Esophagus squamous epithelium (tissue), 5 donors: ENCODE data around the gene PTER. TPM values are rescaled to one million over a fixed set of nuclear protein-coding genes. Genes with fewer than 3 reads are reported as not detected.

ENCODE experiments used
- DNase-seq: peaks from one replicate; lab custom pipeline; 2025; lab: John Stamatoyannopoulos, UW
- H3K27ac ChIP-seq, 4 donors: fragments of 200-600 bp; sonication (generic); one replicate each; pipeline ENCODE4 v1.5.1; 2016 to 2019; ENCODE audit warnings: mild to moderate bottlenecking in 1 of 4
- H3K27me3 ChIP-seq, 4 donors: fragments of 200-600 bp; sonication (generic); 1 replicate in 3 of 4; 2 replicates in 1 of 4; pipeline versions ENCODE4 v1.5.1 to v1.6.0; 2017 to 2021; ENCODE audit warnings: antibody characterized with exemption in 1 of 4
- H3K36me3 ChIP-seq, 3 donors: fragments of 200-600 bp; sonication (generic); one replicate each; pipeline ENCODE4 v1.5.1; 2016 to 2019
- H3K4me1 ChIP-seq, 3 donors: fragments of 200-600 bp; sonication (generic); one replicate each; pipeline ENCODE4 v1.5.1; 2017 to 2019
- H3K4me3 ChIP-seq, 4 donors: fragments of 200-600 bp; sonication (generic); 1 replicate in 3 of 4; 2 replicates in 1 of 4; pipeline ENCODE4 v1.5.1; 2016 to 2019; ENCODE audit warnings: mild to moderate bottlenecking in 2 of 4, moderate library complexity in 1 of 4
- H3K9me3 ChIP-seq, 3 donors: fragments of 200-600 bp; sonication (generic); one replicate each; pipeline ENCODE4 v1.5.1; 2016 to 2019
- POLR2A ChIP-seq, 4 donors: fragments of 450-650 bp; IDR thresholded peaks; one replicate each; pipeline ENCODE4 v1.6.1; 2017; ENCODE audit warnings: antibody characterized with exemption in 4 of 4, mild to moderate bottlenecking in 4 of 4, moderate library complexity in 3 of 4
- WGBS, 2 donors: methylation state at CpG; one replicate each; pipeline ENCODE4 v1.1.5; 2018; 5-methylcytosine and 5-hydroxymethylcytosine counted together
- intact Hi-C: fragments of 100-400 bp; cut with DNase I; formaldehyde crosslinking; loops from one replicate; pipeline ENCODE4 v1.15.0; 2022
- total RNA-seq, 4 donors: library from RNA; depleted of rRNA; stranded (reverse); fragments of >200 nt; gene quantifications; one replicate each; pipeline ENCODE4 v1.1.0, GENCODE V29; 2016
- TF ChIP-seq, protein P1 (sequence below), 6 experiments: fragments of 450-650 bp in 4 of 6; fragments of 200-600 bp in 2 of 6; sonication (generic) in 2 of 6; IDR thresholded peaks; one replicate each; pipeline ENCODE4 v1.5.1; 2016 to 2019; ENCODE audit warnings: antibody characterized with exemption in 6 of 6, mild to moderate bottlenecking in 4 of 6, moderate library complexity in 4 of 6
- donor health status: DM: yes; HTN: yes; CAD: no.

PTER gene
- total RNA-seq, 4 donors from 2014 or later, result 4.4 to 10.3 (median 8.2) TPM

DNA sequence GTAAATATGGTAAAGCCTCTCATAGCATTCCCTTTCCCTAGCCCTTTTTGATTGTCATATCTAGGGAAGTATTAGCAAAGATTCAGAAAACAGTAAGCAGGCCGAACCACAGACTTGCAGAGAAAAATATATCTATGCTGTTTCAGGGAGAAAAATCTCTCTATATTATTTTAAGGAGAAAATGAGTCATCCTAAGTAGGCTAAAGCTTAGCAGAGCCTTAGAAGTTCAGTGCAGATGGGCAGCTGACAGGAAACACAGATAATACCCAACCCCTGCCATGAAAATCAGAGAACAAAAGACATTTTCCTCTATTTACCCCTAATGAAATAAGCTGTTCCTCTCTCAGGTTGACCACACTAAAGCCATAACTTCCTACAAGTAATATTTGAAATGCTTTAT is 68.4 kb downstream of the PTER start:
- 86 to 93% methylated on average over 1 of the region's 1 CpG for WGBS, 2 donors
- Histone ChIP-seq H3K9me3 (no peaks in the 10 kb centered on the region), H3K36me3 (peaks cover 0 to 30% (median 0%) of the 10 kb centered on the region in 3 donors), H3K4me3 (no peak overlapping the region), H3K4me1 (no peaks in the 10 kb centered on the region), H3K27me3 (no peaks in the 10 kb centered on the region), H3K27ac (no peak overlapping the region)
- no peak for DNase-seq
- intact Hi-C loops, result no loop called here
- no peak for TF ChIP-seq POLR2A (IDR thresholded peaks at IDR 0.05)
- TF ChIP-seq, protein P1, sequence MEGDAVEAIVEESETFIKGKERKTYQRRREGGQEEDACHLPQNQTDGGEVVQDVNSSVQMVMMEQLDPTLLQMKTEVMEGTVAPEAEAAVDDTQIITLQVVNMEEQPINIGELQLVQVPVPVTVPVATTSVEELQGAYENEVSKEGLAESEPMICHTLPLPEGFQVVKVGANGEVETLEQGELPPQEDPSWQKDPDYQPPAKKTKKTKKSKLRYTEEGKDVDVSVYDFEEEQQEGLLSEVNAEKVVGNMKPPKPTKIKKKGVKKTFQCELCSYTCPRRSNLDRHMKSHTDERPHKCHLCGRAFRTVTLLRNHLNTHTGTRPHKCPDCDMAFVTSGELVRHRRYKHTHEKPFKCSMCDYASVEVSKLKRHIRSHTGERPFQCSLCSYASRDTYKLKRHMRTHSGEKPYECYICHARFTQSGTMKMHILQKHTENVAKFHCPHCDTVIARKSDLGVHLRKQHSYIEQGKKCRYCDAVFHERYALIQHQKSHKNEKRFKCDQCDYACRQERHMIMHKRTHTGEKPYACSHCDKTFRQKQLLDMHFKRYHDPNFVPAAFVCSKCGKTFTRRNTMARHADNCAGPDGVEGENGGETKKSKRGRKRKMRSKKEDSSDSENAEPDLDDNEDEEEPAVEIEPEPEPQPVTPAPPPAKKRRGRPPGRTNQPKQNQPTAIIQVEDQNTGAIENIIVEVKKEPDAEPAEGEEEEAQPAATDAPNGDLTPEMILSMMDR (IDR thresholded peaks at IDR 0.05), result no peak

DNA sequence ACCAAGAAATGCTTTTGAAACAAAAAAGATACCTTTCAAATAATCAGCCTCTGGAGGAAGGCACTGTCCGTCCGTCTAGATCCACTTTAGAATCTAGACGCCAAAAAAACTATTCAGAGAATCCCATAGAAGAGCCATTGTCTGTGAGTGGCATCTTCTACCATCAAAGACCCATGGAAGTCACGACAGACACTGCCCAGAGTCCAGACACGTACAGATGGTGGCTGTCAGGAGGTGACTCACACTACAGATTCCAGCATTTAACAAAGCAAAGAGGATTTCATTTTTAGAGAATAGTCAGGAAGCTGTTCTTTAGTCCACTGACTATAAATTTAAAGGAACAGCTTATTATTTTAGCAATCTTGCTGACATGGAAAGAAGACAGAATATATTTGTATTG is 73.2 kb downstream of the PTER start:
- H3K27ac ChIP-seq, result no peak overlapping the region
- no peaks in the 10 kb centered on the region for H3K27me3 ChIP-seq
- peaks cover 0 to 35% (median 0%) of the 10 kb centered on the region in 3 donors for H3K36me3 ChIP-seq
- H3K9me3 ChIP-seq, result no peaks in the 10 kb centered on the region
- intact Hi-C loops, result no loop called here
- H3K4me1 ChIP-seq, result no peaks in the 10 kb centered on the region
- H3K4me3 ChIP-seq, result no peak overlapping the region
- DNase-seq, result no peak
- TF ChIP-seq, protein P1 (IDR thresholded peaks at IDR 0.05), result no peak
- no peak for TF ChIP-seq POLR2A (IDR thresholded peaks at IDR 0.05)
- 60 to 65% methylated on average over 5 of the region's 5 CpGs for WGBS, 2 donors

DNA sequence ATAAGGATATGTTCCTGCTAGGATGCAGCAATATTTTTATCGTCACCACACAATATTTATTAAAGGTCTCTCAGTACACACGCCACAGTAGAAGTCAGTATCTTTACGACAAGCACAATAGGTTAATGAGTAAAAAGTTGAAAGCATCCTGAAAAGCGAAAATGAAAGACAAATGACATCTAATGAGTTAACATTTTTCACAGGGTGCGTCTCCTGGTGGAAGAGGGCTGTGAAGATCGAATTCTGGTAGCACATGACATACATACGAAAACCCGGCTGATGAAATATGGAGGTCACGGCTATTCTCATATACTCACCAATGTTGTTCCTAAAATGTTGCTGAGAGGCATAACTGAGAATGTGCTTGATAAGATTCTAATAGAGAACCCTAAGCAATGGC is 74.0 kb downstream of the PTER start:
- TF ChIP-seq POLR2A (IDR thresholded peaks at IDR 0.05), result no peak
- TF ChIP-seq, protein P1 (IDR thresholded peaks at IDR 0.05), result no peak
- Histone ChIP-seq H3K36me3 (peaks cover 0 to 26% (median 0%) of the 10 kb centered on the region in 3 donors), H3K27me3 (no peaks in the 10 kb centered on the region), H3K27ac (no peak overlapping the region), H3K9me3 (no peaks in the 10 kb centered on the region), H3K4me1 (no peaks in the 10 kb centered on the region), H3K4me3 (no peak overlapping the region)
- WGBS, 2 donors, result 88 to 92% methylated on average over 9 of the region's 9 CpGs
- intact Hi-C loops, result no loop called here
- DNase-seq, result no peak

DNA sequence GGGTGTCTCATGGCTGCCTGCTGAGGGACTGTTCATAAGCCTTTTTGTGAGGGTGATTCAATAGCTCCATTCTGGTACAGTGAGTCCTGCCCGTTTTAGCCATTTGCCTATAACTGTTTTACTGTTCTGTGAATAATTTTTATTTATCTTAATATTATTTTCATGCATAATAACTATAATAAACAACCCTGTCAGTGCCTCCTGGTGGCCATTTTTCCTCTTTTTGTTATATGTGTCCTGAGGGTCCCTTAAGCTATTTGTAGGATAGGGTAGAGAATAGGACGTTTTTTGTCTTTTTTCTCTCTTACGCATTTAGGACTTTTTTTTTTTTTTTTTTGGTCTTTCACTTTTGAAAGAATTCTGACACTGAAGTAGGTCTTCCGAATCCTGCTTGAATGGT is 82.0 kb downstream of the PTER start:
- no peak for TF ChIP-seq POLR2A (IDR thresholded peaks at IDR 0.05)
- TF ChIP-seq, protein P1 (IDR thresholded peaks at IDR 0.05), result no peak
- intact Hi-C loops, result no loop called here
- Histone ChIP-seq H3K9me3 (no peaks in the 10 kb centered on the region), H3K27me3 (peaks cover 0 to 54% (median 7%) of the 10 kb centered on the region in 4 donors), H3K4me3 (no peak overlapping the region), H3K4me1 (peaks cover 6 to 29% (median 22%) of the 10 kb centered on the region in 3 donors), H3K36me3 (no peaks in the 10 kb centered on the region), H3K27ac (no peak overlapping the region)
- WGBS, 2 donors, result 71 to 76% methylated on average over 4 of the region's 4 CpGs
- no peak for DNase-seq

DNA sequence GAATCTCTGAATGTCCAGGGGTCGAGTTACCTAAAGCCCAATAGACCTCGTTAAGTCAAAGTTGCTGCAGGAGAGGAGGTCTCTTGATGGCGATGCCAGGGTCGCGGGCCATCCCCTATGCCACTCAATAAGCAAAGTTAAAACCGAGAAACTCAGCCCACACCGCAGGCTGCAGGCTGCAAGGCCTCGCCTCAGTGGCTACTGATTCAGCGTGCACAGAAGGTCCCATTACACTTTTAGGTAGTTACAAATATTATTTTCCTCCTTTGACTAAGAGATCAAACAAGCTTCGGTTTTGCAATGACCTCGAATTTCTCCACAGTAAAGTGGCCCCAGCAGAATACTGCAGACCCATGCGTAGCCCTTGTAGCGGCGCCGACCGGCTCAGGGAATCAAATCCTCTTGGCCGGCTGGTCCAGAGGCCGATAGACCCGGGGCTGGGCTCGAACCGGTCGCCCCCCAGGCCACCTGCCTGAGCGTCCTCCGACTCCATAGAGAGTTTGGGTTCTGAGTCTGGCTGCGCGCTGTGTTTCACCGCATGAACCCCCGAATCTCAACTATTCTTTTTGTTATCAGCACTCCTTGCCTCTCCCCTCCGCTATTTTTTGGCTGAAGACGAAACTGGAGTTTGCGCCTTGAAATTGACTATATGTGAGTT is 82.6 kb downstream of the PTER start:
- WGBS, 2 donors, result 46 to 47% methylated on average over 12 to 27 of the region's 31 CpGs
- Histone ChIP-seq H3K4me3 (peak overlapping the region in 1 of 4 donors; percentile 69), H3K27ac (no peak overlapping the region), H3K36me3 (no peaks in the 10 kb centered on the region), H3K4me1 (peaks cover 6 to 29% (median 22%) of the 10 kb centered on the region in 3 donors), H3K27me3 (peaks cover 0 to 58% (median 7%) of the 10 kb centered on the region in 4 donors), H3K9me3 (no peaks in the 10 kb centered on the region)
- TF ChIP-seq POLR2A (IDR thresholded peaks at IDR 0.05), result no peak
- TF ChIP-seq, protein P1 (IDR thresholded peaks at IDR 0.05), result no peak
- DNase-seq, result no peak
- intact Hi-C loops, result no loop called here
